Endothelial cell of umbilical vein (primary cell): Measurements from ENCODE around the gene FPGS. TPM values are rescaled to one million over a fixed set of nuclear protein-coding genes. Genes with fewer than 3 reads are reported as not detected.

ENCODE experiments used
- BruUV-seq: library from RNA; stranded (reverse); fragments of 400-500 nt; replicated peaks from 2 replicates; lab custom pipeline; 2021; lab: Mats Ljungman, UMichigan
- CTCF ChIA-PET: fragments of 300-600, 350-600 bp; sonication (Branson Sonifier 250); formaldehyde crosslinking; loops from one replicate; lab custom pipeline; 2021; ENCODE audit warnings: antibody characterized with exemption, inconsistent platforms; lab: Charles Lee
- POLR2A ChIA-PET: fragments of 300-600, 350-600 bp; sonication (Branson Sonifier 250); formaldehyde crosslinking; loops from one replicate; lab custom pipeline; 2021; ENCODE audit warnings: antibody characterized with exemption, inconsistent platforms; lab: Charles Lee
- DNase-seq: peaks from one replicate; pipeline ENCODE4 v3.0.0-alpha.2; 2011; ENCODE audit warnings: low read depth, low spot score
- FAIRE-seq: peaks from 2 replicates; lab custom pipeline; 2011; peaks lifted over from hg19 to GRCh38; lab: Jason Lieb, UNC
- H2AFZ ChIP-seq: 2 replicates; pipeline ENCODE4 v1.6.0; 2012; ENCODE audit warnings: low read depth, low read length, control low read depth, inconsistent platforms
- H3K27ac ChIP-seq: 2 replicates; pipeline ENCODE4 v1.5.1; 2011; ENCODE audit warnings: low read depth, mild to moderate bottlenecking, control low read depth, low read length, moderate library complexity; ENCODE audit not compliant: insufficient read depth
- H3K27me3 ChIP-seq, 2 experiments: 2 replicates each; pipeline versions ENCODE4 v1.6.0 to v1.6.1; 2011; ENCODE audit warnings: low read length in 2 of 2, mixed read lengths in 1 of 2; ENCODE audit not compliant: control insufficient read depth in 2 of 2, insufficient read depth in 2 of 2
- H3K36me3 ChIP-seq, 2 experiments: 2 replicates in 1 of 2; 3 replicates in 1 of 2; pipeline ENCODE4 v1.5.1; 2011; ENCODE audit warnings: low read length in 2 of 2, mild to moderate bottlenecking in 1 of 2, moderate library complexity in 1 of 2; ENCODE audit not compliant: control insufficient read depth in 2 of 2, insufficient read depth in 2 of 2; ENCODE audit errors: extremely low read depth in 1 of 2
- H3K4me1 ChIP-seq: 3 replicates; pipeline ENCODE4 v1.5.1; 2011; ENCODE audit warnings: mild to moderate bottlenecking, low read length; ENCODE audit not compliant: control insufficient read depth, insufficient read depth; ENCODE audit errors: extremely low read depth
- H3K4me2 ChIP-seq: 2 replicates; pipeline ENCODE4 v1.6.1; 2011; ENCODE audit warnings: low read length, control low read depth, mixed read lengths; ENCODE audit not compliant: insufficient read depth
- H3K4me3 ChIP-seq, 3 experiments: fragments of 200-600 bp in 1 of 3; sonication (generic), shearing (Covaris generic) in 1 of 3; replicated peaks in 1 of 3; 2 replicates each; pipeline ENCODE4 v1.5.1; 2011 to 2016; ENCODE audit warnings: control low read depth in 3 of 3, low read length in 3 of 3, mild to moderate bottlenecking in 2 of 3, inconsistent platforms in 1 of 3, low read depth in 1 of 3, moderate library complexity in 1 of 3; ENCODE audit not compliant: insufficient read depth in 1 of 3
- H3K79me2 ChIP-seq: 2 replicates; pipeline ENCODE4 v1.6.0; 2012; ENCODE audit warnings: low read length, inconsistent platforms; ENCODE audit not compliant: control insufficient read depth, insufficient read depth
- H3K9ac ChIP-seq: replicated peaks from 2 replicates; pipeline ENCODE3; 2011; ENCODE audit warnings: low read length, control low read depth; ENCODE audit not compliant: insufficient read depth; ENCODE audit errors: extremely low read depth
- H3K9me1 ChIP-seq: replicated peaks from 3 replicates; pipeline ENCODE4 v1.6.0; 2011; ENCODE audit warnings: mild to moderate bottlenecking, low read length; ENCODE audit not compliant: control insufficient read depth, insufficient read depth; ENCODE audit errors: extremely low read depth
- H3K9me3 ChIP-seq: replicated peaks from 2 replicates; pipeline ENCODE4 v1.5.1; 2012; ENCODE audit warnings: low read length, inconsistent platforms; ENCODE audit not compliant: control insufficient read depth, insufficient read depth
- H4K20me1 ChIP-seq: replicated peaks from 2 replicates; pipeline ENCODE3; 2011; ENCODE audit warnings: mild to moderate bottlenecking, low read length; ENCODE audit not compliant: control insufficient read depth, insufficient read depth; ENCODE audit errors: extremely low read depth
- CTCF ChIP-seq, 2 donors: IDR thresholded peaks; 1 replicate in 1 of 2; 2 replicates in 1 of 2; pipeline ENCODE4 v1.5.1; 2011; ENCODE audit warnings: low read length in 2 of 2, mild to moderate bottlenecking in 2 of 2, moderate library complexity in 2 of 2, control low read depth in 1 of 2, inconsistent platforms in 1 of 2, low read depth in 1 of 2; ENCODE audit not compliant: insufficient read depth in 1 of 2; ENCODE audit errors: extremely low read depth in 1 of 2
- EZH2 ChIP-seq: IDR thresholded peaks from 2 replicates; pipeline ENCODE4 v1.6.1; 2012; ENCODE audit warnings: borderline replicate concordance, low read depth, mild to moderate bottlenecking, moderate library complexity, low read length, inconsistent platforms; ENCODE audit not compliant: severe bottlenecking
- FOS ChIP-seq: IDR thresholded peaks from 2 replicates; pipeline ENCODE4 v1.6.1; 2011; ENCODE audit warnings: mild to moderate bottlenecking, low read length, moderate library complexity, borderline replicate concordance; ENCODE audit not compliant: insufficient read depth
- GATA2 ChIP-seq: IDR thresholded peaks from 2 replicates; pipeline ENCODE4 v1.7.0; 2011; ENCODE audit warnings: low read depth, mild to moderate bottlenecking, moderate library complexity, mixed read lengths, low read length; ENCODE audit not compliant: insufficient read length, insufficient read depth
- JUN ChIP-seq: IDR thresholded peaks from 2 replicates; pipeline ENCODE4 v1.6.1; 2011; ENCODE audit warnings: borderline replicate concordance, low read depth; ENCODE audit not compliant: insufficient read length, insufficient read depth
- MAX ChIP-seq: IDR thresholded peaks from 2 replicates; pipeline ENCODE4 v1.6.1; 2011; ENCODE audit not compliant: insufficient read depth, insufficient read length
- MYC ChIP-seq: IDR thresholded peaks from one replicate; pipeline ENCODE4 v1.6.1; 2011; ENCODE audit warnings: mild to moderate bottlenecking, low read depth, low read length
- POLR2A ChIP-seq: IDR thresholded peaks from 2 replicates; pipeline ENCODE4 v1.6.1; 2012; ENCODE audit warnings: low read depth, mild to moderate bottlenecking, control low read depth, low read length
- POLR2AphosphoS5 ChIP-seq: IDR thresholded peaks from 2 replicates; pipeline ENCODE4 v1.6.1; 2012; ENCODE audit warnings: low read depth, mild to moderate bottlenecking, control low read depth, low read length, moderate library complexity; ENCODE audit not compliant: insufficient read depth
- dilution Hi-C: fragments of 300-500 bp; cut with MboI; formaldehyde crosslinking; loops from one replicate; pipeline ENCODE4 v1.15.0; 2019; ENCODE audit warnings: low sequenced_read_pairs; ENCODE audit not compliant: extremely low pct_ligation_motif_present
- intact Hi-C: fragments of 100-400 bp; cut with micrococcal nuclease; formaldehyde crosslinking; loops from one replicate; pipeline ENCODE4 v1.10.0; 2022
- polyA plus RNA-seq, 4 experiments: library from polyadenylated mRNA; depleted of rRNA in 3 of 4; stranded (reverse) in 3 of 4; unstranded in 1 of 4; fragments of >200 nt; gene quantifications; 2 replicates each; pipeline versions ENCODE4 v1.2.1 to v1.2.3, GENCODE V29; 2011 to 2012; ENCODE audit warnings: missing spikeins in 1 of 4
- total RNA-seq: library from RNA; stranded (reverse); gene quantifications from 2 replicates; pipeline ENCODE4 v1.2.3, GENCODE V29; 2021

The FPGS gene
- total and polyA plus RNA-seq, 2 donors (not counting 3 experiments of a cell fraction or from before 2014, with no cell fraction given): 77.7 to 90.2 TPM

GRCh38 chr9:127793093-127793708 is 9.5 kb upstream of the FPGS start:
- no peaks in the 10 kb centered on the region for H3K9me1 ChIP-seq
- DNase-seq: peak; percentile 45
- ChIA-PET POLR2A (interaction anchor here (1.0 to 1.1 kb wide), 3 partner anchors 9 to 105 kb away, joined by 3 to 4 read pairs (median 3); partner anchors contain the start of gene FPGS), CTCF (interaction anchor here (1.0 to 2.5 kb wide), 7 partner anchors 8 to 117 kb away, joined by 3 to 25 read pairs (median 5); partner anchors contain the start of genes ENG and TOR2A)
- no peaks in the 10 kb centered on the region for H4K20me1 ChIP-seq
- H3K4me2 ChIP-seq: no peak overlapping the region
- H3K4me3 ChIP-seq: no peak overlapping the region
- dilution Hi-C loops (no loop called here), intact Hi-C loops (no loop called here)
- peaks cover 29% of the 10 kb centered on the region for H3K79me2 ChIP-seq
- H3K9me3 ChIP-seq: no peaks in the 10 kb centered on the region
- no TSS peak for BruUV-seq
- peak overlapping the region; percentile 35 for H3K27ac ChIP-seq
- peaks cover 28 to 32% of the 10 kb centered on the region in 2 experiments for H3K36me3 ChIP-seq
- H2AFZ ChIP-seq: no peak overlapping the region
- FAIRE-seq: peak; percentile 31
- H3K9ac ChIP-seq: peak overlapping the region; percentile 30
- peaks cover 14% of the 10 kb centered on the region for H3K4me1 ChIP-seq
- H3K27me3 ChIP-seq: no peaks in the 10 kb centered on the region
- TF ChIP-seq MAX (no peak), POLR2AphosphoS5 (peak; percentile 40), EZH2 (no peak), CTCF (IDR thresholded peaks at IDR 0.05; ENCODE audit: extremely low read depth in 1 of 2, insufficient read depth in 1 of 2, low read depth in 1 of 2, low read length in 2 of 2) (no peak), MYC (no peak), GATA2 (no peak), JUN (no peak), POLR2A (peak; percentile 25), FOS (no peak)
